GM21619 (cell line): ENCODE measurements around the gene CNTNAP2.

ENCODE experiments used
- ATAC-seq: cut with Tn5 transposase; IDR thresholded peaks from one replicate; pipeline ENCODE4 v1.9.1; 2021; ENCODE audit not compliant: unreplicated experiment

CNTNAP2 gene

GRCh38 chr7:146740039-146740438 is 623.4 kb downstream of the CNTNAP2 start:
- ATAC-seq: no peak

- ATAC-seq: no peak
Measured at GRCh38 chr7:146741911-146742310, 625.3 kb downstream of the CNTNAP2 start.

GRCh38 chr7:146754385-146754784 is 637.8 kb downstream of the CNTNAP2 start:
- ATAC-seq: no peak

DNA sequence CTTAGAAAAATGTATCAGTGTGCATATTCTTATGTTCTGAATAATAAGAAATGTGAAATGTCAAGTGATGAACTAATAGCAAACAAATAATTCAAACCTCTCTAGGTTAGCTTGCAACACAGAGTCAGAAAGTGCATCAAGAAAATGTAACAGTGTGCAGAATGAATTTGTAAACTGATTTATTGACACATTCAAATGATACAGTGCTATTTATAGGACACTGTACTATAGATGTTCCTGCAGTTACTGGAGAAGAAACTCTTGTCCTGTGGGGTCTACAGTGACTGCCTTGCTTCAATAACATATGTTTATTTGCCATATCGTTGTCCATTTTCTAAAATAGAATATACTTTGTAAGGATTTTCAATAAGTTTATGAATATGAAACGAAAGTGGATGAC is 639.0 kb downstream of the CNTNAP2 start:
- ATAC-seq: no peak

DNA sequence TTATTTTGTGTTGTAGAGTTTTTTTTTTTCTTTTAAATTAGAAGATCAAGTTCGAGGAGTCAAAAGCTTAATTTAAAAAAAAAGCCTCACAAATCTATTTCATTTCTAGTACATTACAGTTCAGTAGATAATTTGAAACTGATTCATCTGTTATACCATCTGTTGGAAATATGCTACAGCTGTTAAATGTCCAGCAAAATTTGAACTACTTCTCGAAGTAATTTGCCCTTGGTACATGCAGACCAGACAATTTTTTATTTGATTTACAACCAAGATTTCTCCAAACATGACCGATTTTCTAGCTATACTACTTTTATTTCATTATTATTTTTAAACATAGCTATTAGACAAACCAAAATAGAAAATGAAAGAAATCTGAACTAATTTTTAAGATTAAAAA is 647.9 kb downstream of the CNTNAP2 start:
- ATAC-seq: no peak

DNA sequence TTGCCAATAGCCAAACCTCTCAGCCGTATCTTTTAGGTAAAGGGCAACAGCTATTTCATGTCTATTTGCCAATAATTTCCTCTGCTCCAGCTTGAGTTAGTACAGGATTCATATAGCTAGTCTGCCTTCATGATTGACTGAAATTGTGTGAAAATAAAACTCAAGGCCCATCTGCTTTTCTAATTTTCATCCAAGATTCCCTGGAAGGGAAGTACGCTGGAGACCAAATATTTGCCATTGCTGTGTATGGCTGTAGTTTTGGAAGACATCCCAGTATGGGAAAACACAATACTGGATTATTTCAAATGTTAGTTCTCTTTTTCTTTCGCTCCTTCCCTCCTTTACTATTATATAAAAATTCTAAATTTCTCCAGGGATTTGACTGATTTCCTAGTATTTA is 652.4 kb downstream of the CNTNAP2 start:
- ATAC-seq: no peak

DNA sequence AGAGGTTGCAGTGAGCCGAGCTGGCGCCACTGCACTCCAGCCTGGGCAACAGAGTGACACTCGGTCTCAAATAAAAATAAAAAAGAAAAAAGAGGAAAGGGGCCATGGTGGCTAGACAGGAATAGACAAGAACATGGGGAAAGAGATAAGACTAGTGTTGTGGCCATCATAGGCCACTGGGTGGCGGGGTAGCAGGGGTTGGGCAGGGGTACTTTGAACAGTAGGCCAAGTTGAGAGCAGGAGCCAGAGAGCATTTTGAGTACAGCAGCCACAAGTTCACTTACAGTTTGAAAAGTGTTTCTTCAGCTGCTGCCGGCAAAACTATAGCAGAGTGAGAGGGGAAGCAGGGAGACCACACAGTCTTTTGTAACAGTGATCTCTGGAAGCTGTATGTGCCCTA is 656.0 kb downstream of the CNTNAP2 start:
- no peak for ATAC-seq

GRCh38 chr7:146773506-146773905 is 656.9 kb downstream of the CNTNAP2 start:
- ATAC-seq: no peak

- no peak for ATAC-seq
Measured at GRCh38 chr7:146781352-146782116, 664.9 kb downstream of the CNTNAP2 start.

DNA sequence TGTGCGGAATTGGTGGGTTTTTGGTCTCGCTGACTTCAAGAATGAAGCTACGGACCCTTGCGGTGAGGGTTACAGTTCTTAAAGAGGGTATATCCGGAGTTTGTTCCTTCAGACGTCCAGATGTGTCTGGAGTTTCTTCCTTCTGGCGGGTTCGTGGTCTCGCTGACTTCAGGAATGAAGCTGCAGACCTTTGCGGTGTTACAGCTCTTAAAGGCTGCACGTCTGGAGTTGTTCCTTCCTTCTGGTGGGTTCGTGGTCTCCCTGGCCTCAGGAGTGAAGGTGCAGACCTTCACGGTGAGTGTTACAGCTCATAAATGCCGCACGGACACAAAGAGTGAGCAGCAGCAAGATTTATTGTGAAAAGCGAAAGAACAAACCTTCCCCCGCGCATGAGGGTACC is 670.7 kb downstream of the CNTNAP2 start:
- no peak for ATAC-seq

DNA sequence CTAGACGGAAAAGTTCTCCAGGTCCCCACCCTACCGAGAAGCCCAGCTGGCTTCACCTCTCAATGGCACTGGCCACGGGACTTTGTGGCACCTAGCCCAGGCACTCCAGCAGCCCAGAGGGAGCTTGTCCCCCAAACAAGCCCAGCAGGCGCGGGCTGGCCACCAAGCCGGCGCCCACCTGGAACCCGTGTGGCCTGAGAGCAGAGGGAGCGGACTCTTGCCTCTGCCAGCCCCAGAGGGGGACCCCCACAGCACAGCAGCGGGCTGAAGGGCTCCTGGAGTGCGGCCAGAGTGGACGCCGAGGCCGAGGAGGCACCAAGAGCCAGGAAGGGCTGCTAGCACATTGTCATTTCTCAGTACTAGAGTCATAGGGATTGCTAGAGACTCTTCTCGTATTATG is 671.4 kb downstream of the CNTNAP2 start:
- no peak for ATAC-seq

DNA sequence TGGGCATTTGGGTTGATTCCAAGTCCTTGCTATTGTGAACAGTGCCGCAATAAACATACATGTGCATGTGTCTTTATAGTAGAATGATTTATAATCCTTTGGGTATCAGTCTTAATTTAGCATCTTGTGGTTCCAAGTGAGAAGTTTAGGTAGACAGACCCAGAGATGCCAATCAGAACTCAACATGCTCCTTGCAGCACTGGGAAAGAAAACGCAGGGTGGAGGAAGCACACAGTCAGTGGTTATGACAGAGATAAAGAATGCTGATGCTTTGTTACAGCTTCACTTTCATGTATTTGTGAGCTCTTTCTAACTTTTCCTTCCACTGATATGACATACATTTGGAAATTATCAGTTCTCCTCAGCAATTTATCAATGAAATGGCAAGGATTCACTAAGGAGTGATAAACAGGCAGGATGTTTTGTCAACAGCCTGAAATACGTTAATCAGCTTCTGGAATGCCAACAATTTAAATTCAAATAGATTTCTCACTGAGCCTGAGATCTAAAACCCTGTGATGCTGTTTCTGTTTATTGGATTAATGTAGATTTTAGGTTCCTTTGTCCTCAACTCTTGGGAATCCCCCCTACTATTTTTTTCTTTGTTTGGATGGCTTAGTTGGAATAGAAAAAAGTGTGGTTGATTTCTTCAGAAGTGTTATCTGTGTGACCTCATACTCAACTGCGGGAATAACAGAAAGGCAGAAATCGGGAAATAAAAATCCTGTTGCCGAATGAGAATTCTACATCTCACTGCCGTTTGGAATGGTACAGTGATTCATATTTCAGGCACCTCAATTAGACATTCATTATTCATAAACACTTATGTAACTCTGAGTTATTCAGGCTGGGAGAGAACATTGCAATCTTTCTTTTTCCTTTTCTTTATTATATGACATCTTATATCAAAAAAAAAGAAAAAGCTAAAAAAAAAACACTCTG is 675.0 kb downstream of the CNTNAP2 start:
- ATAC-seq: no peak

GRCh38 chr7:146804620-146805019 is 688.0 kb downstream of the CNTNAP2 start:
- no peak for ATAC-seq

DNA sequence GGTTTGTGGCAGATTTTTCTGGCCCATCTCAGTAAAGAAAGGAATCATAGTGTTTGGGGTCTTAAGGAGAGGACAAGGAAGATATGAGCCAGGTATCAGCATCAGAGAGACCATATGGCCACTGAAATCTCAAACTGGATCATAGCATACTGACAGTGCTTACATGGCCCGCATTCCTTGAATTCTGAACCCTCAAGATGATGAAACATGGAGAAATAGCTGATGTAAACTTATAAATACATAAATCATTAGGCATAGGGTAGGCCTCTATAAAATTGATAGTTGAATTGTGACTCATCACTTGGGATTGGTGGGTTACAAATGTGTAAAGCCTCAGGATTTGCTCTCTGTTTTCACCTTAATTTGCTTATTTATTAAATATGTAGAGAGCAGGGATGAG is 688.5 kb downstream of the CNTNAP2 start:
- no peak for ATAC-seq

- ATAC-seq: no peak
Measured at GRCh38 chr7:146826329-146826728, 709.7 kb downstream of the CNTNAP2 start.

GRCh38 chr7:146830686-146831085 is 714.1 kb downstream of the CNTNAP2 start:
- no peak for ATAC-seq

GRCh38 chr7:146831875-146832274 is 715.3 kb downstream of the CNTNAP2 start:
- no peak for ATAC-seq

DNA sequence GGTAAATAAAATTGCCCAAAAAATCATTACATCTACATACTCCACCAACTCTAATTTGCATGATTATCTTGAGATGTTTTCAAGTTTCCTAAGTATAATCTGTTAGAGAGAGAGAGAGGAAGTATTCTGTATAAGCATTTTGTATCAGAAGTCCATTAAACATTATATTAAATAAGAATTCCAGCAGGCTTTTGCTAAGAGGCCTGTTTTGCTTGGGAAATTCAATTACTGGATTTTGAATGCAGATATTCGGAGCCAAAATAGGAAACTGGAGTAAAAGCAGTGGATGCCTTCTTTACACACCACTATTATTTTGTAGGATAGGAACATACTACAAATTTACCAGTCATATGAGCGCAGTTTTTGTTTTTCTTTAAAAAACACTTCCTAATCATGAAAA is 727.8 kb downstream of the CNTNAP2 start:
- ATAC-seq: no peak

- no peak for ATAC-seq
Measured at GRCh38 chr7:146858690-146859089, 742.1 kb downstream of the CNTNAP2 start.

DNA sequence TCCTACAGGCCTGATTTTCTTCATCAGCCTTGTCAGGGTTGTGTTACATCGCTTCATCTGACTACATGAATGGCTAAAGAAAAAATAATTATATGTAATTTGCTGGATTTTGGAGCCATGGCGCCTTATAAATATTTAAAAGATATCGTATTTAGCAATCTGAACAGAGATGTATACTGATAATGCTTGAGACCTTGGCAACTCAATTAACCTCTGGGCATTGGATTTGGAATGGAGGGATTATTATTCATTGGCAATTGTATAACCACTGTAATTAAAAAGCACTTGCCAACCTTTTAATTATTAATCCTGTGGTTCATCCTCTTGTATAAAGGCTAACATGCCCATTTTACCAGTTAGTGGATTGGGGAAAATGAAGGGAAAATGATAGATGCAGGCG is 745.1 kb downstream of the CNTNAP2 start:
- no peak for ATAC-seq

DNA sequence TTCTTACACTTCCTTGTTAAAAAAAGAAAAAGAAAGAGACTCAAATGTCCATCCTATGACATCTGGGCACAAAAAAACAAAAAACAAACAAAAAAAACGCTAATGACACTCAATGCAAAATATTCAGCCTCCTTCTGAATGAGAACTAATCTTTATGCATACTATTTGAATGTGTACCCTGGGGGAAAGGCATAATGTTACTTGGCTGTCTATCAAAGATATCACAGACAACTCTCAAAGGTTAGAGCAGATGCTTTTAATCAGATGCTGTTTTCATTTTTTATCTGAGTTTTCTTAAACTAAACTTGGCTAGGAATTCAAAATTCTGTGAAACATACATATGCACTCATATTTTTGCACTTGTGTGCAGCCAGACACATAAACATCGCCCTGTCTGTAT is 745.8 kb downstream of the CNTNAP2 start:
- no peak for ATAC-seq

- ATAC-seq: no peak
Measured at GRCh38 chr7:146864644-146865043, 748.0 kb downstream of the CNTNAP2 start.
